OCI-M1 (cell line): ENCODE measurements around the gene PTGDR2.
"Not testable (repeated sequence)": the region's sequence is repeated elsewhere in the genome, so short reads cannot be mapped to it uniquely, and the experiment has no call there.

Experiments
- DNase-seq: peaks from one replicate; lab custom pipeline; 2025; lab: John Stamatoyannopoulos, UW

The PTGDR2 gene

DNA sequence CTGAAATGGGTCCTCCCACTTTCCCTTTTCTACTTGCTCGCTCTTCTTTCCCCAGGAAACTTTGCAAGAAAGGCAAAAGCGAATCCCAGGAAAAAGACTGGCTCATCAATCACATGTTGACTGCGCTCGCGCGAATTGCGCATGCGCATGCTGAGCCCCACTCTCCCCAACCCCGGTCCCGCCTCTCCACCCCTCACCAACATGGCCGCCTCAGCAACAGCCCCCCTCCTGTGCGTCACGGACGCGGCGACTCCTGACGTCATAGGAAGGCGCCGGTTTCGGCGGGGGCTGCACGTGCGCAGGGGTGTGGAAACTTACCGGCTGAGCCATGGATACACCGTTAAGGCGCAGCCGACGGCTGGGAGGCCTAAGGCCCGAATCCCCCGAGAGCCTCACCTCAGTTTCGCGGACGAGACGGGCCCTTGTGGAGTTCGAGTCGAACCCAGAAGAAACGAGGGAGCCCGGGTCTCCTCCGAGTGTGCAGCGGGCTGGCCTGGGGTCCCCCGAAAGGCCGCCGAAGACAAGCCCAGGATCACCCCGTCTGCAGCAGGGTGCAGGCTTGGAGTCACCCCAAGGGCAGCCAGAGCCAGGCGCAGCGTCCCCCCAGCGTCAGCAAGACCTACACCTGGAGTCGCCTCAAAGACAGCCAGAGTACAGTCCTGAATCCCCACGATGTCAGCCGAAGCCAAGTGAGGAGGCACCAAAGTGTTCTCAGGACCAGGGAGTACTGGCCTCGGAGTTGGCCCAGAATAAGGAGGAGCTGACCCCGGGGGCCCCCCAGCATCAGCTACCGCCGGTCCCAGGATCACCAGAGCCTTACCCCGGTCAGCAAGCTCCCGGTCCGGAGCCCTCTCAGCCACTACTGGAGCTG lies 13.7 kb downstream of the PTGDR2 start, which contains the start of gene CCDC86:
CCDC86 (plus strand) TSS at position 317 of the 871 bp plus-strand sequence; CDS start at position 329, 12 bp downstream.
- peak; percentile 96 for DNase-seq

GRCh38 chr11:60840470-60841430 lies 15.0 kb downstream of the PTGDR2 start:
- DNase-seq = no peak

- no peak for DNase-seq
Measured at GRCh38 chr11:60838132-60838531, 17.6 kb downstream of the PTGDR2 start.

DNA sequence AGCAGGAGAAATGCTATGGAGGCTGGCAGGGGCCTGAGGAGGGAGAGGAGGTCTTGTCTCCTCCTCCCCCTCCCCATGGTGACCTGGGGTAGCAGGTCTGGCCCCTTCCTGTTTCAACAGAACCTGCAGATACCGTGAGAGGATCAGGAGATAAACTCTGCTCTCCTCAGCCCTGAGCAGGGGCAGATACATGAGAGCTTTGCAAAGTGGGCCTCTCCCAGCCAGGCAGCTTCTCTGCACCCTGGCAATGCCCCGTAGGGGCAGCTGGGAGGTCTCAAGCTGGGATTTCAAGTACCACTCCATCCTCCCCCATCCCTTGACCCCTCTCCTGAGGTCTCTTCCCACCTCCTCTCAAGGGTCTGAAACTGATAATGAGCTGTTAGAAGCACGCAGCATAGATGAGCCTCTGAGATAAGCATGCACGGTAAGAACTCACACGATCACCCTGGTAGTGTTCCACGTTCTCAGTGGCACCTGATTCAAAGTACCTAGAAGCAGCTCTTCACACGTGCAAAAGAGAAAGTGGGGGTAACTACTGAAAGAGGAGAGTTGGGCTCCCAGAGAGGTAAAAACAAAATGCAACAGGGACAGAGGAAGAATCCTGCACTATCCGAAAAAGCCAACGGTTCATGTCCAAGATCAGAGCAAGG lies 18.8 kb downstream of the PTGDR2 start:
- DNase-seq = no peak

GRCh38 chr11:60835534-60835846 lies 20.3 kb downstream of the PTGDR2 start:
- DNase-seq = no peak

DNA sequence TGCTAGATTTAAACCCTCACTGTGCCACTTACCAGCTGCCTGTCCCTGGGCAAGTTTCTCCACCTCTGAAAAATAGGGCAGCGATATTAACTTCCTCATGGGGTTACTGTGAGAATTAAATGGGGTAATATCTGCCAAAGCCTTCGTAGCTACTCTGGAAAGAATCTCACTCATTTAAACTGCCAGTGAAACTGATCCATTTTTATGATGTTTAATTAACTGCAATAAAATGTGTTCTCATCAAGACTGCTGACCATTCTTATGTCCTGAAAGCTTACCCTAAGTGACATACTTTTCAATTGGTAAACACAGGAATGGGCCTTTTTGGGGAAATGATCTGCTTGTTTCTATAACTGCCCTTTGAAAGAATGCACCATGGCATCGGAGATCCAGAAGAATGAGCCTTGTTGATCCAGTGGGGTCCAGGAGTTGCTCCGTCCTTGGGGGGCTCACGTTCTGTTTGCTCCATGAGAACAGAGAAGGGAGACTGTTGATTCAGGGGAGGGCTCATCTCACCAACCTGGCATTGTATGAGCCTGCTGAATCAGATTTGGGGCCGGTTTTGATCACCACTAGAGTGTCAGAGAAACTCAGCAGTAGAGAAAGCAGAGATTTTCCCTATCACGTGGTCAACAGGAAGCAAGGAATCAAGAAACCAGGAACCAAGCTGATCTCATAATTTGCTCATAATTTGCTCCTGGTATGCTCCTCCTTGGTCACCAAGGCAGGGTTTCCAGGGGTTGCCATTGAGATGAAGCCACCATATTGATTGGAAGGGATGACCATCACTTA lies 20.8 kb downstream of the PTGDR2 start:
- DNase-seq = no peak

GRCh38 chr11:60831501-60832079 lies 24.2 kb downstream of the PTGDR2 start:
- DNase-seq = no peak

GRCh38 chr11:60831143-60831500 lies 24.6 kb downstream of the PTGDR2 start:
- peak; percentile 85 for DNase-seq

- no peak for DNase-seq
Measured at GRCh38 chr11:60830478-60831142, 25.1 kb downstream of the PTGDR2 start.

DNA sequence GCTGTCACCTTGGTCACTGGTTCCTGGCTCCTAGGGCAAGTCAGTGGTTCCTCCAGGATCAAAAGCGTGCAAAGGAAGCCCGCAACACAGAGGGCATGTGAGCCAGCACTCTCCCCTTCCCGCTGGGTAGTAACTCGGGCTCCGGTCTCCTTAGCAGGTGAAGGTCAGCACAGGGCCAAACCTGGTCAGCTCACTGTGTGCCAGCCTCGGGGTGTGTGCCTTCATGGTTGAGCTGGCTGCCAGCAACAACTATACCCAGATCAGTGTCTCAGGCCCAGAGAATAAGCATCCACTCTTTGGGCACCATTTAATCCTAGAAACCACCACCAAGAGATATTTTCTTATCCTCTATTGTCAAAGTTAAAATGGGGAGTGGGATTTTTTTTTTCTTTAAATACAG lies 30.0 kb downstream of the PTGDR2 start:
- DNase-seq = no peak

DNA sequence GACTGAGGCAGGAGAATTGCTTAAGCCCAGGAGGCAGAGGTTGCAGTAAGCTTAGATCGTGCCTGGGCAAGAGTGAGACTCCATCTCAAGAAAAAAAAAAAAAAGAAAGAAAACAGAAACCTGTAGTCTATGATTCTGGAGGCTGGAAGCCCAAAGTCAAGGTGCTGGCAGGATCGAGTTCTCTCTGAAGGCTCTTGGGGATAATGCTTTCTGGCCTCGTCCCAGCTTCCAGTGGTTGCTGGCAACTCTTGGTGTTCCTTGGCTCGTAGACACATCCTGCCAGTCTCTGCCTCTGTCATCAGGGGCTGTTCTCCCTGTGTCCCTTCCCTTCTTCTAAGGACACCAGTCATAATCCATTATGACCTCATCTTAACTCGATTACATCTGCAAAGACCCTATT lies 30.6 kb downstream of the PTGDR2 start:
- no peak for DNase-seq

- DNase-seq = not testable (repeated sequence)
Measured at GRCh38 chr11:60823745-60824306, 31.9 kb downstream of the PTGDR2 start.

- no peak for DNase-seq
Measured at GRCh38 chr11:60821827-60822599, 33.7 kb downstream of the PTGDR2 start.

DNA sequence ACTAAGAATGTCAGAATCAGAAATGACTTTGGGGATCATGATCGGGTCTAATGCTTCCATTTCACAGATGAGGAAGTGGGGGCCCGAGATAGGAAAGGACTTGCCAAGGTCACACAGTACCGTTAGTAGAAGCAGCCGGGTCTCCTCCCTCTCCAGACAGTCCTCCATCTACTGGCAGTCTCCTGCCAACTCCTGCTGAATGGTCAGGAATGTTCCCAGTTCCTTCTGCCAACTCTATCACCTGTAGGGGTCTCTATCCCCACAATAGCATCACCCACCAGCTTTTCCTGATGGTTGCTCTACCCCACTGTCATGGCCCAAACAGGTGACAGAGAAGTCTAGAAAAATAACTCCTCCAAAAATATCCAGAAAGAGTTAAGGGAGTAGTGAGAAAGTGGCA lies 37.7 kb downstream of the PTGDR2 start:
- DNase-seq = no peak

- DNase-seq = no peak
Measured at GRCh38 chr11:60816590-60817157, 39.1 kb downstream of the PTGDR2 start.

GRCh38 chr11:60814112-60814511 lies 41.6 kb downstream of the PTGDR2 start:
- DNase-seq = no peak

DNA sequence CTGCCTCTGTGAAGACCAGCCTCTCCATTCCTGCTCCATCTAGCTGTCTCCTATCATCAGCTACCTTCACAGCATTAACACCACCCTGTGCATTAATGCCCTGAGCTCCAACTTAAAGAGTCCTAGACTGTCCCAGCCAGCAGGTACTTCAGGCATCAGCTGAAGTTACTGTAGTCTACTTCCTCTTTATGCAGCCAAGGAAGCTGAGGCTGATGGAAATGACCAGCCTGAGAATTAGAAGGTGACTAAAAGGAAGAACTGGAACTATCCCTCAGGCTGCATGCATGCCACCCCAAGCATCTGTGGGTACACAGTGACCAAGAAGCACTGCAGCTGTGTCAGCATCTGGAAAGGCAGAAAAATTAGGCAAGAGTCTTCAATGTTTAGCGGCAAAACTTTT lies 42.4 kb downstream of the PTGDR2 start:
- DNase-seq = no peak

- no peak for DNase-seq
Measured at GRCh38 chr11:60810569-60810968, 45.2 kb downstream of the PTGDR2 start.

GRCh38 chr11:60810151-60810550 lies 45.6 kb downstream of the PTGDR2 start:
- DNase-seq = no peak
